Eye (tissue), 1 donor: ENCODE data around the gene DNAH6.
A peak's percentile ranks its signal among the peaks of the same experiment; 100 is the strongest.
"Not testable (repeated sequence)": the region's sequence is repeated elsewhere in the genome, so short reads cannot be mapped to it uniquely, and the experiment has no call there.

Experiments
- DNase-seq: peaks from one replicate; pipeline ENCODE4 v3.0.0-alpha.2; 2015

The DNAH6 gene

GRCh38 chr2:84847326-84848050, 331.2 kb downstream of the DNAH6 start:
- no peak for DNase-seq

DNA sequence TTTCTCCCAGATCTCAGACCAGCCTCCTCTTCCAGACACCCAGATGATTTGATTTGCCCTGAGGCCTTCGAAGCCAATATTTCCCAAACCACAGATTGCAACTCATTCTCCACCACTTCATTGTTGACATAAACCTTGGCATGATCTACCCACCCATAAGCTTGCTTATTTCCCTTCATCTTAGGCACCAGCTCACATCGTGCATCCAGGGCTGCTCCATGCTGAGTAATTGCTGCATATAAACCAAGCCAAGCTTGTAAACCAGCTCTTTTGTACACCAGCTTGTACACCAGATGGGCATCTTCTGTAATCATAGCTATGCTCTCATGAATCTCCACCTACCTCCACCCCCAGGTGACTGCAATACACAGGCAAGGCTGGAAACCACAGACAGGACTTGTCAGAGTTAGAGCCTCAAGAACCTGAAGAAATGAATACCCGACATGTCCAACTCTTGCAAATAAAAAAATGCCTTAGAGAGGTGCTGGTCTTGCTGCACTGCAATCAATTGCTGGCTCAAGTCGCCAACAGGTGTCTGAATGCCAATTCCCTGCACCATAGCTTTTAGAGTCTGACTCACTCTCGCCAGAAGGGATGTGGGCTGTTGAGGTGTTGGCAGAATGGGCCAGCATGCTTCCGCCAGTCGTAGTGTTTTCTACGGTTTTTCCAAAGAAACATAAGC, 333.1 kb downstream of the DNAH6 start:
- no peak for DNase-seq

DNA sequence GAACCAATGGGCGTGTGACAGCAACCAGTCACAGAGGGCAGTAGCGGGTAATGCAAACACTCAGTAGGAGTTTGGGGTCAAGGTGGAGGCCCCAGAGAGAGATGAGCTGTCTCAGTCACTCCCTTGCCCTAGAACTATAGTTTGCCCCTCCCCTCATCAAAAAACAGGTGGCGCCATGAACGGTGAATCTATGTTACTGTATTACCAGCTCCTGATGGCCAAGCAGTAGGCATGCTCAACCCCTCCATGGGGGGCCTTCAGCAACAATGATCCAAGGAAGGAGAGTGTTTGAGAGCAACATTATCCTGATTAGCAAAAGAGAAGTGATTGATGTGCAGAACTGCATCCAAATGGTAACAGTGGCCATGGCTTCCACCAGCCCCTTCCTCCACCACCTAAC, 334.2 kb downstream of the DNAH6 start:
- no peak for DNase-seq

DNA sequence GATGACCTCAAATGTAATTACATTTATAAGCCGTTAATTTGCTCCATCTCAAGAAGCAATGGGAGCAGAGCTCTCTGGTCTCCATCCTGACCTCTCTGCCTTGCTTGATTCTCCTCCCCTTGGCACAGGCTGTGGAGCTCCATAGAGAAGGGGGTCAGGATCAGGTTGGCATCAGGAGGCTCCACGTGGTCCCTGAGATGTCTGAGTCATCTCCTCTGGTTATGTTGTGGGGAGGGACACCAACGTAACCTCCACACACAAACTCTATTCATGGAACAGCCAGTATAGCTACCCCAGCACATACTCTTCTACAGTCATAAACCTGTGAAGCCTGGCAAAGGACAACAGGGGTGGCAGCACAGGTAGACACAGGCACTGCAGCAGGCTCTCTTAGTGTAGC, 335.6 kb downstream of the DNAH6 start:
- DNase-seq = no peak

- DNase-seq = no peak
Observed at GRCh38 chr2:84854850-84855249, 338.6 kb downstream of the DNAH6 start.

- DNase-seq = no peak
Observed at GRCh38 chr2:84855731-84856130, 339.4 kb downstream of the DNAH6 start.

- no peak for DNase-seq
Observed at GRCh38 chr2:84856787-84857186, 340.5 kb downstream of the DNAH6 start.

DNA sequence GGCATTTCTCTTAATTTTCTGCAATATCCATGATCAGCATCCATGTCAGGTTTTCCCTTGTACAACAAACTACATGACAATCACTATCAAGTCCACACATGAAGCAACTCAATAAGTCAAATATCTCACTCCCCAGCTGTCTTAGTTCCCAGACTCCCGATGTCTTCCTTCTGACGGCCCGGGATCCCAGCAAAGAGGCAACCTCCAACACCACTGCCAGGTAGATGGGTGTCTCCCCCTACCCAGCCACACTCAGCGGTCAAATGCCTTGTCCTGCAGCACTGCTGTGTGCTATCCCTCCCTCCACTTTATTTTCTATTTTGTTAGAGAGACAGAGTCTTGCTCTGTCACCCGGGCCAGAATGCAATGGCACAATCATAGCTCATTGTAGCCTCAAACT, 341.3 kb downstream of the DNAH6 start:
- DNase-seq = no peak

DNA sequence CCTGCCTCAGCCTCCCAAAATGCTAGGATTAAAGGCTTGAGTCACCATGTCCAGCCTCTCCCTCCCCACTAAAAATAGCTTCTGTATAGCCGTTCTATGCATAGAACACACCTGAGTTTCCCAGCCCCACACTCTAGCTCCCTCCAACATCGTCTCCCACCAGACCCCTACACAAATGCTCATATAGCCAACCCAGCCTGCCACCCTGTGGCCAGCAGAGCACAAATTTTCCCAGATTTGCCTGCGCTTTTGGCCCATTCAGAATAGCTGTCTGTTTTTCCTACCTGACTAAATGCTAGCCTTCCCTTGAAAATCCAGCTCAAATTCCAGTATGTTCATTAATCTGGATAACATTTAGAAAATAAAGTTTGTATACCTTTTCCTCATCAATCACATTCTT, 341.8 kb downstream of the DNAH6 start:
- no peak for DNase-seq

DNA sequence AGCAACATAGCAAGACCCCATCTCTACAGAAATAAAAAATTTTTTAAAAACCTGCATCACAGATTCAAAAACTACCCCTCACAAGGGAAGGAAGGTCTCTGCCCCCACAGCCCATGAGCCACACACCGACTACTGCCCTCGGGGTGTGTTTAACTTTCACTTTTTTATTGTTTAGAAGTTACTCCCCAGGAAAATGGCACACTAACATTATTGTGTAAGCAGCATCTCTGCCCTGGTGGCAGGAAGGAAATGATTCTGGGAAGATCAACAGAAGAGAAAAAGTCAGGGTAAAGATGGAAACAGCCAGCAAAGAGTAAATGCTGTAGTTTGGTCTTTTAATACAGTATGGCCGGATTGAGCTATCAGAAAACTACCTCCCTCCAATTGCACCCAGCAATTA, 342.6 kb downstream of the DNAH6 start:
- no peak for DNase-seq

DNA sequence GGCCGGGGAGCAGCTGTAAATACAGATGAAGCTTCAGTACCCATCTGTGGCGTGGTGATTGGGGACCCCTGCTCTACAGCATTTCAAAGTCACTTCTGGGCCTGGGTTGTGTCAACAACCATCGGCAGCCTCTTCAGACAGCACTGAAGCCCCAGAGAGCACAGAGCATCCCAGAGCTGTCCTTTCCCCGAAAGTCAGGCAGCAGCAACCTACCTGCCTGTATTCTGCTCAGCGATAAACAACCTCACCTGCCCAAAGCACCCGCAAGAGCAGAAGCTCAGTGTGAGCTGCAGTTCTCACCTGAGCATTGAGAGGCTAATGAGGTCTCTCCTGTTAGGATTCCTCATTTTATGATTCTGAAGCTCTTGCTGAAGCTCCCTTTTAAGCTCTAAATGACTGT, 345.2 kb downstream of the DNAH6 start:
- no peak for DNase-seq

DNA sequence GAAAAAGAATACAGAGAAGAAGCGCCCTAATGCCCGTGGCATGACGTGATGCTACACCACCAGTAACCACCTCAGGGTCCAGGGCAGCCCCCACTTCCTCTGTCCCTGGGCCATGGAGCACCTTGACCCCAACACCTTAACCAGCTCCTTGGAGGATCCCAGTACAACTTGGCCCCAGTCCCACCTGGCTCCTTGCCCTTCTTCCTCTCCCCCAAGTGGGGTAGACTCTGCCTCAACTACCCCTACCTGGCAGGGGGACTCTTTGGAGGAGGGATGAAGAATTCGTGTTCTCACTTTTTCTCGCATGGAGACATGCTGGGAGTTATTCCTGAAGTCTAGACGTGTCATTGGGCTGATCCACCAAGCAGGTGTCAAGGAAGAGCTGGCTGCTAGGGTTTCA, 345.7 kb downstream of the DNAH6 start:
- DNase-seq = no peak

- peak; percentile 24 for DNase-seq
Observed at GRCh38 chr2:84865181-84865783, 349.0 kb downstream of the DNAH6 start.

DNA sequence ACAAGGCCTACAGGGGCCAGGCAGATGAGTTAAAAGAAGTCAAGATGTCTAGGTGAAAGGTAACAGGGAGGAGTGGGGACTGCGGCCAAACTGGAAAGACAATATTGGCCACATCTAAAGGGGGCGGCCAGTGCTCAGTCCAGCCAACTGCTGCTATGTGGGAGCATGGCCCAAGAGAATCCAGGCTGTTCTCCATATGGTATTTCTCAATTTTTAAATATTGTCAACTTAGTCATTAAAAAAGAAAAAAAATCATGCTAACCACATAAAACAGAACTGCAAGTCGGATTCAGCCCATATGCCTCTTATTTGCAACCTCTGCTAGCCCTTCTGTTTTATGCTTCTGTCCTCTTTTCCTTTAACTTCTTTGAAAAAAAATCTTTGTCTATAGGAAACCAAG, 349.8 kb downstream of the DNAH6 start:
- no peak for DNase-seq

DNA sequence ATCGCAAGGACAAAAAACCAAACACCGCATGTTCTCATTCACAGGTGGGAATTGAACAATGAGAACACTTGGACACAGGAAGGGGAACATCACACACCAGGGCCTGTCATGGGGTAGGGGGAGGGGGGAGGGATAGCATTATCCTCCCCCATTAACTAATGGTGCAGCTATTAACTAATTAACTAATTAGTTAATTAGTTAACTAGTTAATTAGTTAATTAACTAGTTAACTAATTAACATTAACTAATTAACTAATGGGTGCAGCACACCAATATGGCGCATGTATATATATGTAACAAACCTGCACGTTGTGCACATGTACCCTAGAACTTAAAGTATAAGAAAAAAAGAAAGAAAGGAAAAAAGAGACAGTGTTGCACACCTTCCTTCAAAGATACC, 352.0 kb downstream of the DNAH6 start:
- DNase-seq = not testable (repeated sequence)
